ENCODE measurements around the gene UNC5CL.

Gene UNC5CL

DNA sequence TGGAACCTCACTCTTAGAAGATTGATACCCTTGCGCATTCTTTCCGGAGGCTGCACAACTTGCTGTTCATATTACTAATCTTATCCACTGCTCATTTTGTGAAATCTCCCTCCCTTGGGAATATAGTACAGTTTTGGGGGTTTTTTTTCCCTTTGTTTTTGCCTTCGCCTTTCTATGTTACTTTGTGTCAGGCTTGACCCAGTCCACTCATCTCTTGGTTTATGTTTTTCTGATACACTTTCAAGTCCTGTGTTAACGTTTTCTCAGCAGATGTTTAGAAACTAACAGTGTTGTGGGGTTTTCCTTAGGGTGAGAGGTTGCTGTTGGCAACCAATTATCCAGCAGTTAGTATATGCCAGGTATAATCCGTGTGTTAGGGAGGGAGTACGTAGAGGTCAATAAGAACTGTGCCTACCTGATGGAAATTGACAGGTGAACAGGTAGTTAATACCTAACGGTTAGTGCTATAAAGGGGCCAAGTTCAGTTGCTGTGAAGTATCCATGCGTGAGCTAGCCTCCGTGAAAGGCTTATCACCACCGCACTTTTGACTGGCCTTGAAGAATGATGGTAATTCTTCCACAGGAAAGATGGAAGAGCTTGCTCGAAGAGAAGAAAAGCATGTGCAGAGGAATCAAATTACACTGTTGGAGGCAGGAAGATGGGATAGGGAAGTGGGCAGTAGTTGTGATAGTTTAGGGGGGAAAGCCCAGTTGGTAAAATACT is 35.1 kb upstream of the UNC5CL start:
- TF ChIP-seq POLR2AphosphoS5 (IDR thresholded peaks at IDR 0.05; ENCODE audit: low read depth, low read length) (no peak), POLR2A (IDR thresholded peaks at IDR 0.05; ENCODE audit: low read depth, low read length) (no peak), TAF1 (IDR thresholded peaks at IDR 0.05; ENCODE audit: borderline replicate concordance, low read depth, low read length) (no peak)
- DNase-seq (ENCODE audit: insufficient read length) (no peak), FAIRE-seq (peak; percentile 56)

DNA sequence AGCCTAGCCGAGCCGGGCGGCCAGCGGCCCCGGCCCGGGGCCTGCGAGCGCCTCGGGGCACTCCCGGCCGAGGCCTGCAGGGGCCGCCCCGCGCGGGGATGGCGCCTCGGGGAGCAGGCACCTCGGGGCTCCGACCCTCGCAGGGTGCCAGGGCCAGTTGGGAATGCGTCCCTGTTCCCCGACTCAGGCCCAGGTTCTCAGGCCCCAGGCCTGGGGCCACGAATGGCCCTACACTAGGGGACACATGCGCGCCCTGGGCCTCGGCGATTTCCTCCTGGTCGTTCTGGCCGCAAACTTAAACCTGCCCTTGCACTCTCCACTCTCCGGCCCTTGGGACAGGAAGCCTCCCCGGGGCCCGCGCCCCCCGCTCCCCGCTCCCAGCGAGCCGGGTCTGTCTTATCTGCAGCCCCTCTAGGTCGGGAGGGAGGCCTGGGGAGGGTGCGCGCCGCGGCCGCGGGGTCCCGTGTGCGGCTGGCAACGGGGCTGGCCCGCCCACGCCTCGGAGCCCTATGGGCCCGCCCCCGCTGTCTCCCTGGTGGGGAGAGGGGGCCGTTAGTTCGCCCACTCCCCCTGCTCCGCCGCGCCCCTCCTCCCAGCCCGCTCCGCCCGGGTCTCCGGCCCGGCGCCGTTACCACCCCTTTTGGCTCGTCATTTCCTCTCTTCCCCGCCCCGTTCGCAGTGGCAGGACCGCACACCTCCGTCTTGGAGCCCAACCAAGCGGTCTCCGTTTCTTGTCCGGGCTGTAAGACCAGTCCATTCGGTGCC is 34.4 kb upstream of the UNC5CL start:
- FAIRE-seq = no peak
- TF ChIP-seq POLR2AphosphoS5 (IDR thresholded peaks at IDR 0.05; ENCODE audit: low read depth, low read length) (peak; percentile 78), TAF1 (IDR thresholded peaks at IDR 0.05; ENCODE audit: borderline replicate concordance, low read depth, low read length) (peak; percentile 65; the same call in 1 of the 2 replicates), POLR2A (IDR thresholded peaks at IDR 0.05; ENCODE audit: low read depth, low read length) (peak; percentile 74)
- DNase-seq (ENCODE audit: insufficient read length) = peak; percentile 48

DNA sequence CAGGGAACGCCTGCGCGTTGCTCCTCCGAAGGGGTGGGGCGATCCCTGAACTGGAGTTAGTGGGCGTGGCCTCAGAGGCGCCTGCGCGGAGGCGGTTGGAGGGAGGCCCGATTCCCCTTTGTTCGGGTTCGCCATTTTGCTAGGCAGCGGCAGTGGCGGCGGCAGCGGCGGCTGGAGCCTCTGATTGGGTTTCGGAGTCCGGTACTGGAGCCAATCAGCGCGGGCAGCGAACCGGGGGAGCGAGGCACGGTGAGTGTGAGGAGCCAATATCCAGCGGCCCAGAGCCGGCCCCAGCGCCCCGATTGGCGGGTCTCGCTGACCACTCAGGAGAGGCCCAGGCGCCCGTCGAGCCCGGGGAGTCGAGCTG is 33.8 kb upstream of the UNC5CL start, which contains the start of gene NFYA:
TSS of gene NFYA (plus strand) at position 139 of the 367 bp plus-strand sequence. CDS start 6,116 bp downstream, outside the sequence.
- TF ChIP-seq POLR2AphosphoS5 (IDR thresholded peaks at IDR 0.05; ENCODE audit: low read depth, low read length) = peak; percentile 41; the same call in 1 of the 2 replicates
- no peak for TF ChIP-seq POLR2A (IDR thresholded peaks at IDR 0.05; ENCODE audit: low read depth, low read length)
- peak; percentile 69; the same call in 1 of the 2 replicates for TF ChIP-seq TAF1 (IDR thresholded peaks at IDR 0.05; ENCODE audit: borderline replicate concordance, low read depth, low read length)
- peak; percentile 84 for DNase-seq (ENCODE audit: insufficient read length)
- FAIRE-seq = peak; percentile 100

- FAIRE-seq (no peak), DNase-seq (ENCODE audit: insufficient read length) (peak; percentile 71)
Observed at GRCh38 chr6:41071923-41072835, 33.2 kb upstream of the UNC5CL start, which contains the start of gene OARD1. OARD1 (minus strand) TSS chr6:41072356; CDS start chr6:41071634, 722 bp downstream.

GRCh38 chr6:41071501-41071922 is 32.5 kb upstream of the UNC5CL start:
- FAIRE-seq (no peak), DNase-seq (ENCODE audit: insufficient read length) (no peak)
- TF ChIP-seq POLR2A (IDR thresholded peaks at IDR 0.05; ENCODE audit: low read depth, low read length) = peak; percentile 74; the same call in 1 of the 2 replicates
- TF ChIP-seq TAF1 (IDR thresholded peaks at IDR 0.05; ENCODE audit: borderline replicate concordance, low read depth, low read length) = peak; percentile 52; the same call in 1 of the 2 replicates
- no peak; the same call in 1 of the 2 replicates for TF ChIP-seq POLR2AphosphoS5 (IDR thresholded peaks at IDR 0.05; ENCODE audit: low read depth, low read length)

More at GRCh38 chr6:41071923-41072835, 33.2 kb upstream of the UNC5CL start, which contains the start of gene OARD1:
- TF ChIP-seq TAF1 (IDR thresholded peaks at IDR 0.05; ENCODE audit: borderline replicate concordance, low read depth, low read length) (peak; percentile 56; the same call in 1 of the 2 replicates), POLR2AphosphoS5 (IDR thresholded peaks at IDR 0.05; ENCODE audit: low read depth, low read length) (peak; percentile 74; the same call in 1 of the 2 replicates), POLR2A (IDR thresholded peaks at IDR 0.05; ENCODE audit: low read depth, low read length) (peak; percentile 54)

- FAIRE-seq = peak; percentile 67
- no peak for DNase-seq (ENCODE audit: insufficient read length)
- TF ChIP-seq TAF1 (IDR thresholded peaks at IDR 0.05; ENCODE audit: borderline replicate concordance, low read depth, low read length) (no peak), POLR2AphosphoS5 (IDR thresholded peaks at IDR 0.05; ENCODE audit: low read depth, low read length) (no peak), POLR2A (IDR thresholded peaks at IDR 0.05; ENCODE audit: low read depth, low read length) (no peak)
Observed at GRCh38 chr6:41066867-41067304, 27.9 kb upstream of the UNC5CL start.

- TF ChIP-seq TAF1 (IDR thresholded peaks at IDR 0.05; ENCODE audit: borderline replicate concordance, low read depth, low read length) (no peak), POLR2A (IDR thresholded peaks at IDR 0.05; ENCODE audit: low read depth, low read length) (no peak), POLR2AphosphoS5 (IDR thresholded peaks at IDR 0.05; ENCODE audit: low read depth, low read length) (no peak)
- no peak for DNase-seq (ENCODE audit: insufficient read length)
- no peak for FAIRE-seq
Observed at GRCh38 chr6:41065550-41066026, 26.6 kb upstream of the UNC5CL start.

GRCh38 chr6:41064841-41065240 is 25.8 kb upstream of the UNC5CL start:
- FAIRE-seq = no peak
- no peak for DNase-seq (ENCODE audit: insufficient read length)
- no peak for TF ChIP-seq POLR2A (IDR thresholded peaks at IDR 0.05; ENCODE audit: low read depth, low read length)
- no peak for TF ChIP-seq TAF1 (IDR thresholded peaks at IDR 0.05; ENCODE audit: borderline replicate concordance, low read depth, low read length)
- no peak for TF ChIP-seq POLR2AphosphoS5 (IDR thresholded peaks at IDR 0.05; ENCODE audit: low read depth, low read length)

GRCh38 chr6:41063884-41064285 is 24.9 kb upstream of the UNC5CL start:
- TF ChIP-seq TAF1 (IDR thresholded peaks at IDR 0.05; ENCODE audit: borderline replicate concordance, low read depth, low read length) = no peak
- no peak for TF ChIP-seq POLR2AphosphoS5 (IDR thresholded peaks at IDR 0.05; ENCODE audit: low read depth, low read length)
- TF ChIP-seq POLR2A (IDR thresholded peaks at IDR 0.05; ENCODE audit: low read depth, low read length) = no peak
- FAIRE-seq (no peak), DNase-seq (ENCODE audit: insufficient read length) (no peak)

DNA sequence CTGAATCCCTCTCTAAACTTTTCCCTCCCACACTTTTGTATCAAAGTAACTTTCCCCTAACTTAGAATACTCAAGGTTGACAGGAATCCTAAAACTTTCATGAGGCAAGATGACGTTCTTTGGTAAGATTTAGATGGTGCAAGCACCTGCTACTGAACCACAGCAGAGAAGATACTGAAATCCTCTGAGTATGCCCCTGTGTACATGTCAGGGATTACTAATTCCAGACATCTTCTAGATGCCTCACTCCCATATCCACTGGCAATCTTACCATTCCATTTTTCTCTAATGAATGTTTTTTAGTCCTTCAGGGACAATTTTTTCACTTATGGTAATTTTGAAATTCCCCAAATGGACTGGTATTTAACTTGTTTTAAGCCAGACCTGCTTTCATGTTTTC is 23.0 kb upstream of the UNC5CL start:
- DNase-seq (ENCODE audit: insufficient read length) (no peak), FAIRE-seq (no peak)
- no peak for TF ChIP-seq POLR2A (IDR thresholded peaks at IDR 0.05; ENCODE audit: low read depth, low read length)
- TF ChIP-seq TAF1 (IDR thresholded peaks at IDR 0.05; ENCODE audit: borderline replicate concordance, low read depth, low read length) = no peak
- no peak for TF ChIP-seq POLR2AphosphoS5 (IDR thresholded peaks at IDR 0.05; ENCODE audit: low read depth, low read length)
